ENCODE measurements around the gene CEP70.
"Not testable (repeated sequence)": the region's sequence is repeated elsewhere in the genome, so short reads cannot be mapped to it uniquely, and the experiment has no call there.

Gene CEP70

GRCh38 chr3:138566293-138566692 is 27.8 kb downstream of the CEP70 start:
- H3K4me3 Mint-ChIP-seq; H3K9me3 Mint-ChIP-seq; H3K4me1 Mint-ChIP-seq (ENCODE audit: low read depth); H3K27ac Mint-ChIP-seq; H3K27me3 Mint-ChIP-seq: not testable (repeated sequence)
- H3K36me3 Mint-ChIP-seq (ENCODE audit: low read depth), result peaks cover 34% of the 10 kb centered on the region

- Mint-ChIP-seq H3K36me3 (ENCODE audit: low read depth) (peaks cover 50% of the 10 kb centered on the region), H3K9me3 (peaks cover 24% of the 10 kb centered on the region)
- not testable (repeated sequence) for H3K27me3 Mint-ChIP-seq; H3K4me3 Mint-ChIP-seq; H3K27ac Mint-ChIP-seq; H3K4me1 Mint-ChIP-seq (ENCODE audit: low read depth)
These were observed 31.2 kb downstream of the CEP70 start for GRCh38 chr3:138562902-138563301.

GRCh38 chr3:138560501-138560900 is 33.6 kb downstream of the CEP70 start:
- H3K4me3 Mint-ChIP-seq, result no peak overlapping the region
- no peak overlapping the region for H3K27ac Mint-ChIP-seq
- H3K4me1 Mint-ChIP-seq (ENCODE audit: low read depth), result no peaks in the 10 kb centered on the region
- H3K27me3 Mint-ChIP-seq, result no peaks in the 10 kb centered on the region
- peaks cover 25% of the 10 kb centered on the region for H3K9me3 Mint-ChIP-seq
- peaks cover 57% of the 10 kb centered on the region for H3K36me3 Mint-ChIP-seq (ENCODE audit: low read depth)

- H3K27ac Mint-ChIP-seq, result no peak overlapping the region
- H3K36me3 Mint-ChIP-seq (ENCODE audit: low read depth), result peaks cover 69% of the 10 kb centered on the region
- H3K4me3 Mint-ChIP-seq, result no peak overlapping the region
- no peaks in the 10 kb centered on the region for H3K27me3 Mint-ChIP-seq
- H3K4me1 Mint-ChIP-seq (ENCODE audit: low read depth), result no peaks in the 10 kb centered on the region
- H3K9me3 Mint-ChIP-seq, result peaks cover 25% of the 10 kb centered on the region
These were observed 34.9 kb downstream of the CEP70 start for GRCh38 chr3:138559134-138559533.

GRCh38 chr3:138554775-138555174 is 39.3 kb downstream of the CEP70 start:
- H3K36me3 Mint-ChIP-seq (ENCODE audit: low read depth), result peaks cover 90% of the 10 kb centered on the region
- H3K27me3 Mint-ChIP-seq; H3K27ac Mint-ChIP-seq; H3K4me1 Mint-ChIP-seq (ENCODE audit: low read depth); H3K4me3 Mint-ChIP-seq: not testable (repeated sequence)
- H3K9me3 Mint-ChIP-seq, result peaks cover 37% of the 10 kb centered on the region

- not testable (repeated sequence) for H3K27me3 Mint-ChIP-seq; H3K4me1 Mint-ChIP-seq (ENCODE audit: low read depth); H3K4me3 Mint-ChIP-seq; H3K27ac Mint-ChIP-seq
- Mint-ChIP-seq H3K9me3 (peaks cover 35% of the 10 kb centered on the region), H3K36me3 (ENCODE audit: low read depth) (peaks cover 92% of the 10 kb centered on the region)
These were observed 43.1 kb downstream of the CEP70 start for GRCh38 chr3:138550958-138551357.

GRCh38 chr3:138549179-138549977 is 44.7 kb downstream of the CEP70 start:
- Mint-ChIP-seq H3K4me1 (ENCODE audit: low read depth) (peaks cover 5% of the 10 kb centered on the region), H3K4me3 (no peak overlapping the region), H3K27ac (no peak overlapping the region), H3K9me3 (peaks cover 41% of the 10 kb centered on the region), H3K36me3 (ENCODE audit: low read depth) (peaks cover 93% of the 10 kb centered on the region), H3K27me3 (no peaks in the 10 kb centered on the region)

- no peaks in the 10 kb centered on the region for H3K27me3 Mint-ChIP-seq
- peaks cover under 1% of the 10 kb centered on the region for H3K4me1 Mint-ChIP-seq (ENCODE audit: low read depth)
- H3K9me3 Mint-ChIP-seq, result peaks cover 43% of the 10 kb centered on the region
- peaks cover 97% of the 10 kb centered on the region for H3K36me3 Mint-ChIP-seq (ENCODE audit: low read depth)
- H3K4me3 Mint-ChIP-seq, result no peak overlapping the region
- H3K27ac Mint-ChIP-seq, result no peak overlapping the region
These were observed 46.6 kb downstream of the CEP70 start for GRCh38 chr3:138547342-138547975.

GRCh38 chr3:138544546-138544945 is 49.5 kb downstream of the CEP70 start:
- Mint-ChIP-seq H3K27ac (no peak overlapping the region), H3K36me3 (ENCODE audit: low read depth) (peaks cover 93% of the 10 kb centered on the region), H3K4me3 (no peak overlapping the region), H3K9me3 (peaks cover 42% of the 10 kb centered on the region), H3K4me1 (ENCODE audit: low read depth) (no peaks in the 10 kb centered on the region), H3K27me3 (no peaks in the 10 kb centered on the region)

GRCh38 chr3:138542977-138543376 is 51.1 kb downstream of the CEP70 start:
- Mint-ChIP-seq H3K36me3 (ENCODE audit: low read depth) (peaks cover 89% of the 10 kb centered on the region), H3K4me1 (ENCODE audit: low read depth) (no peaks in the 10 kb centered on the region), H3K4me3 (no peak overlapping the region), H3K27ac (no peak overlapping the region), H3K9me3 (peaks cover 51% of the 10 kb centered on the region), H3K27me3 (no peaks in the 10 kb centered on the region)

GRCh38 chr3:138539352-138539751 is 54.7 kb downstream of the CEP70 start:
- Mint-ChIP-seq H3K27ac (no peak overlapping the region), H3K4me3 (no peak overlapping the region), H3K4me1 (ENCODE audit: low read depth) (no peaks in the 10 kb centered on the region), H3K9me3 (peaks cover 30% of the 10 kb centered on the region), H3K36me3 (ENCODE audit: low read depth) (peaks cover 65% of the 10 kb centered on the region), H3K27me3 (no peaks in the 10 kb centered on the region)

GRCh38 chr3:138521445-138521844 is 72.6 kb downstream of the CEP70 start:
- H3K27me3 Mint-ChIP-seq; H3K4me1 Mint-ChIP-seq (ENCODE audit: low read depth); H3K27ac Mint-ChIP-seq; H3K9me3 Mint-ChIP-seq; H3K4me3 Mint-ChIP-seq: not testable (repeated sequence)
- peaks cover 46% of the 10 kb centered on the region for H3K36me3 Mint-ChIP-seq (ENCODE audit: low read depth)

- Mint-ChIP-seq H3K9me3 (peaks cover 1% of the 10 kb centered on the region), H3K4me3 (no peak overlapping the region), H3K4me1 (ENCODE audit: low read depth) (peaks cover 4% of the 10 kb centered on the region), H3K36me3 (ENCODE audit: low read depth) (peaks cover 21% of the 10 kb centered on the region), H3K27ac (no peak overlapping the region), H3K27me3 (no peaks in the 10 kb centered on the region)
These were observed 80.8 kb downstream of the CEP70 start for GRCh38 chr3:138513090-138513843.

- peaks cover 4% of the 10 kb centered on the region for H3K4me1 Mint-ChIP-seq (ENCODE audit: low read depth)
- no peak overlapping the region for H3K4me3 Mint-ChIP-seq
- H3K27ac Mint-ChIP-seq, result no peak overlapping the region
- no peaks in the 10 kb centered on the region for H3K9me3 Mint-ChIP-seq
- H3K27me3 Mint-ChIP-seq, result no peaks in the 10 kb centered on the region
- H3K36me3 Mint-ChIP-seq (ENCODE audit: low read depth), result peaks cover 21% of the 10 kb centered on the region
These were observed 82.1 kb downstream of the CEP70 start for GRCh38 chr3:138511945-138512344.

GRCh38 chr3:138509586-138509985 is 84.5 kb downstream of the CEP70 start:
- Mint-ChIP-seq H3K4me3 (no peak overlapping the region), H3K36me3 (ENCODE audit: low read depth) (peaks cover 9% of the 10 kb centered on the region), H3K27ac (no peak overlapping the region)

More at GRCh38 chr3:138509586-138509985, 84.5 kb downstream of the CEP70 start:
- Mint-ChIP-seq H3K27me3 (no peaks in the 10 kb centered on the region), H3K9me3 (no peaks in the 10 kb centered on the region), H3K4me1 (ENCODE audit: low read depth) (peaks cover 4% of the 10 kb centered on the region)

Data from stimulated activated naive CD8-positive, alpha-beta T cell treated with anti-CD3 and anti-CD28 coated beads, Interleukin-15, Interleukin-2, amounts not matched to agents 100 ng/mL and 50 ng/mL, for 24 hours (primary cell).